ENCODE results near the gene FAH.

DNA sequence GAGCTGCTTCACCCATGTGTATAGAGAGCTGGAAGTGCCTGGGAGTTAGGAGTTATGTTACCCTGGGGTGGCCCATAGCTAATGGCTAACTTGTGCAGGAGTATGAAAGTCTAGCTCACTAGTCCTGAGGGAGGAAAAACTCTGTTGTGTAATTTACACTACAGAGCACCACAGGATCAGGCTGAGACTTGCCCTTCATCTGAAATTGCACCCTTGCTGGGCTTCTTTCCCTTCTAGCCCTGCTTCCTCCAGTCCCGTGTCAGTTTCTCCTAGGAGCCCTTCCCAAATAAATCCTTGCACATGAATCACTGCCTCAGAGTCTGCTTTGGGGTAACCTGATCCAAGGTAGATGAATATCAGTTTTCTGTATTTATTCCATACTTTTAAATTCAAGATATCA lies 59.2 kb downstream of the FAH start:
- no peak for TF ChIP-seq ZBTB8A (IDR thresholded peaks at IDR 0.05; ENCODE audit: partially characterized antibody)
- TF ChIP-seq, protein P1, sequence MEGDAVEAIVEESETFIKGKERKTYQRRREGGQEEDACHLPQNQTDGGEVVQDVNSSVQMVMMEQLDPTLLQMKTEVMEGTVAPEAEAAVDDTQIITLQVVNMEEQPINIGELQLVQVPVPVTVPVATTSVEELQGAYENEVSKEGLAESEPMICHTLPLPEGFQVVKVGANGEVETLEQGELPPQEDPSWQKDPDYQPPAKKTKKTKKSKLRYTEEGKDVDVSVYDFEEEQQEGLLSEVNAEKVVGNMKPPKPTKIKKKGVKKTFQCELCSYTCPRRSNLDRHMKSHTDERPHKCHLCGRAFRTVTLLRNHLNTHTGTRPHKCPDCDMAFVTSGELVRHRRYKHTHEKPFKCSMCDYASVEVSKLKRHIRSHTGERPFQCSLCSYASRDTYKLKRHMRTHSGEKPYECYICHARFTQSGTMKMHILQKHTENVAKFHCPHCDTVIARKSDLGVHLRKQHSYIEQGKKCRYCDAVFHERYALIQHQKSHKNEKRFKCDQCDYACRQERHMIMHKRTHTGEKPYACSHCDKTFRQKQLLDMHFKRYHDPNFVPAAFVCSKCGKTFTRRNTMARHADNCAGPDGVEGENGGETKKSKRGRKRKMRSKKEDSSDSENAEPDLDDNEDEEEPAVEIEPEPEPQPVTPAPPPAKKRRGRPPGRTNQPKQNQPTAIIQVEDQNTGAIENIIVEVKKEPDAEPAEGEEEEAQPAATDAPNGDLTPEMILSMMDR (IDR thresholded peaks at IDR 0.05 in 2 of 3, conservative IDR thresholded peaks at IDR 0.05 in 1 of 3; ENCODE audit: insufficient read depth in 2 of 3, low read depth in 1 of 3, low read length in 3 of 3) = no peak
- TF ChIP-seq, protein P2, sequence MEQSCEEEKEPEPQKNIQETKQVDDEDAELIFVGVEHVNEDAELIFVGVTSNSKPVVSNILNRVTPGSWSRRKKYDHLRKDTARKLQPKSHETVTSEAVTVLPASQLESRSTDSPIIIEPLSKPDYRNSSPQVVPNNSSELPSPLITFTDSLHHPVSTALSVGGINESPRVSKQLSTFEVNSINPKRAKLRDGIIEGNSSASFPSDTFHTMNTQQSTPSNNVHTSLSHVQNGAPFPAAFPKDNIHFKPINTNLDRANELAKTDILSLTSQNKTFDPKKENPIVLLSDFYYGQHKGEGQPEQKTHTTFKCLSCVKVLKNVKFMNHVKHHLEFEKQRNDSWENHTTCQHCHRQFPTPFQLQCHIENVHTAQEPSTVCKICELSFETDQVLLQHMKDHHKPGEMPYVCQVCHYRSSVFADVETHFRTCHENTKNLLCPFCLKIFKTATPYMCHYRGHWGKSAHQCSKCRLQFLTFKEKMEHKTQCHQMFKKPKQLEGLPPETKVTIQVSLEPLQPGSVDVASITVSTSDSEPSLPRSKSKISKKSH (CRISPR knock-in tag; IDR thresholded peaks at IDR 0.05) = no peak
- TF ChIP-seq, protein P3, sequence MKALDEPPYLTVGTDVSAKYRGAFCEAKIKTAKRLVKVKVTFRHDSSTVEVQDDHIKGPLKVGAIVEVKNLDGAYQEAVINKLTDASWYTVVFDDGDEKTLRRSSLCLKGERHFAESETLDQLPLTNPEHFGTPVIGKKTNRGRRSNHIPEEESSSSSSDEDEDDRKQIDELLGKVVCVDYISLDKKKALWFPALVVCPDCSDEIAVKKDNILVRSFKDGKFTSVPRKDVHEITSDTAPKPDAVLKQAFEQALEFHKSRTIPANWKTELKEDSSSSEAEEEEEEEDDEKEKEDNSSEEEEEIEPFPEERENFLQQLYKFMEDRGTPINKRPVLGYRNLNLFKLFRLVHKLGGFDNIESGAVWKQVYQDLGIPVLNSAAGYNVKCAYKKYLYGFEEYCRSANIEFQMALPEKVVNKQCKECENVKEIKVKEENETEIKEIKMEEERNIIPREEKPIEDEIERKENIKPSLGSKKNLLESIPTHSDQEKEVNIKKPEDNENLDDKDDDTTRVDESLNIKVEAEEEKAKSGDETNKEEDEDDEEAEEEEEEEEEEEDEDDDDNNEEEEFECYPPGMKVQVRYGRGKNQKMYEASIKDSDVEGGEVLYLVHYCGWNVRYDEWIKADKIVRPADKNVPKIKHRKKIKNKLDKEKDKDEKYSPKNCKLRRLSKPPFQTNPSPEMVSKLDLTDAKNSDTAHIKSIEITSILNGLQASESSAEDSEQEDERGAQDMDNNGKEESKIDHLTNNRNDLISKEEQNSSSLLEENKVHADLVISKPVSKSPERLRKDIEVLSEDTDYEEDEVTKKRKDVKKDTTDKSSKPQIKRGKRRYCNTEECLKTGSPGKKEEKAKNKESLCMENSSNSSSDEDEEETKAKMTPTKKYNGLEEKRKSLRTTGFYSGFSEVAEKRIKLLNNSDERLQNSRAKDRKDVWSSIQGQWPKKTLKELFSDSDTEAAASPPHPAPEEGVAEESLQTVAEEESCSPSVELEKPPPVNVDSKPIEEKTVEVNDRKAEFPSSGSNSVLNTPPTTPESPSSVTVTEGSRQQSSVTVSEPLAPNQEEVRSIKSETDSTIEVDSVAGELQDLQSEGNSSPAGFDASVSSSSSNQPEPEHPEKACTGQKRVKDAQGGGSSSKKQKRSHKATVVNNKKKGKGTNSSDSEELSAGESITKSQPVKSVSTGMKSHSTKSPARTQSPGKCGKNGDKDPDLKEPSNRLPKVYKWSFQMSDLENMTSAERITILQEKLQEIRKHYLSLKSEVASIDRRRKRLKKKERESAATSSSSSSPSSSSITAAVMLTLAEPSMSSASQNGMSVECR (CRISPR knock-in tag; IDR thresholded peaks at IDR 0.05) = no peak
- no peak for TF ChIP-seq RFX1 (IDR thresholded peaks at IDR 0.05)
- no peak for TF ChIP-seq ELF4 (CRISPR knock-in tag; IDR thresholded peaks at IDR 0.05)
- no peak for TF ChIP-seq ZNF586 (CRISPR knock-in tag; conservative IDR thresholded peaks at IDR 0.05)
- TF ChIP-seq, protein P4, sequence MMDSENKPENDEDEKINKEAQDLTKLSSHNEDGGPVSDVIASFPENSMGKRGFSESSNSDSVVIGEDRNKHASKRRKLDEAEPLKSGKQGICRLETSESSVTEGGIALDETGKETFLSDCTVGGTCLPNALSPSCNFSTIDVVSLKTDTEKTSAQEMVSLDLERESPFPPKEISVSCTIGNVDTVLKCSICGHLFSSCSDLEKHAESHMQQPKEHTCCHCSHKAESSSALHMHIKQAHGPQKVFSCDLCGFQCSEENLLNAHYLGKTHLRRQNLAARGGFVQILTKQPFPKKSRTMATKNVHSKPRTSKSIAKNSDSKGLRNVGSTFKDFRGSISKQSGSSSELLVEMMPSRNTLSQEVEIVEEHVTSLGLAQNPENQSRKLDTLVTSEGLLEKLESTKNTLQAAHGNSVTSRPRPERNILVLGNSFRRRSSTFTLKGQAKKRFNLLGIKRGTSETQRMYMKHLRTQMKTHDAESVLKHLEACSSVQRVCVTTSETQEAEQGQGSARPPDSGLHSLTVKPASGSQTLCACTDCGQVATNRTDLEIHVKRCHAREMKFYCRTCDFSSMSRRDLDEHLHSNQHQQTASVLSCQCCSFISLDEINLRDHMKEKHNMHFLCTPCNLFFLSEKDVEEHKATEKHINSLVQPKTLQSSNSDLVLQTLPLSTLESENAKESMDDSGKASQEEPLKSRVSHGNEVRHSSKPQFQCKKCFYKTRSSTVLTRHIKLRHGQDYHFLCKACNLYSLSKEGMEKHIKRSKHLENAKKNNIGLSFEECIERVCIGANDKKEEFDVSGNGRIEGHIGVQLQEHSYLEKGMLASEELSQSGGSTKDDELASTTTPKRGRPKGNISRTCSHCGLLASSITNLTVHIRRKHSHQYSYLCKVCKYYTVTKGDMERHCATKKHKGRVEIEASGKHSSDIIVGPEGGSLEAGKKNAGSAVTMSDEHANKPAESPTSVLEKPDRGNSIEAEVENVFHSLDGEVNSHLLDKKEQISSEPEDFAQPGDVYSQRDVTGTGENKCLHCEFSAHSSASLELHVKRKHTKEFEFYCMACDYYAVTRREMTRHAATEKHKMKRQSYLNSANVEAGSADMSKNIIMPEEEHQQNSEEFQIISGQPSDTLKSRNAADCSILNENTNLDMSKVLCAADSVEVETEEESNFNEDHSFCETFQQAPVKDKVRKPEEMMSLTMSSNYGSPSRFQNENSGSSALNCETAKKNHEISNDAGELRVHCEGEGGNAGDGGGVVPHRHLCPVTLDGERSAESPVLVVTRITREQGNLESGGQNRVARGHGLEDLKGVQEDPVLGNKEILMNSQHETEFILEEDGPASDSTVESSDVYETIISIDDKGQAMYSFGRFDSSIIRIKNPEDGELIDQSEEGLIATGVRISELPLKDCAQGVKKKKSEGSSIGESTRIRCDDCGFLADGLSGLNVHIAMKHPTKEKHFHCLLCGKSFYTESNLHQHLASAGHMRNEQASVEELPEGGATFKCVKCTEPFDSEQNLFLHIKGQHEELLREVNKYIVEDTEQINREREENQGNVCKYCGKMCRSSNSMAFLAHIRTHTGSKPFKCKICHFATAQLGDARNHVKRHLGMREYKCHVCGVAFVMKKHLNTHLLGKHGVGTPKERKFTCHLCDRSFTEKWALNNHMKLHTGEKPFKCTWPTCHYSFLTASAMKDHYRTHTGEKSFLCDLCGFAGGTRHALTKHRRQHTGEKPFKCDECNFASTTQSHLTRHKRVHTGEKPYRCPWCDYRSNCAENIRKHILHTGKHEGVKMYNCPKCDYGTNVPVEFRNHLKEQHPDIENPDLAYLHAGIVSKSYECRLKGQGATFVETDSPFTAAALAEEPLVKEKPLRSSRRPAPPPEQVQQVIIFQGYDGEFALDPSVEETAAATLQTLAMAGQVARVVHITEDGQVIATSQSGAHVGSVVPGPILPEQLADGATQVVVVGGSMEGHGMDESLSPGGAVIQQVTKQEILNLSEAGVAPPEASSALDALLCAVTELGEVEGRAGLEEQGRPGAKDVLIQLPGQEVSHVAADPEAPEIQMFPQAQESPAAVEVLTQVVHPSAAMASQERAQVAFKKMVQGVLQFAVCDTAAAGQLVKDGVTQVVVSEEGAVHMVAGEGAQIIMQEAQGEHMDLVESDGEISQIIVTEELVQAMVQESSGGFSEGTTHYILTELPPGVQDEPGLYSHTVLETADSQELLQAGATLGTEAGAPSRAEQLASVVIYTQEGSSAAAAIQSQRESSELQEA (IDR thresholded peaks at IDR 0.05; ENCODE audit: low read depth) = no peak
- TF ChIP-seq GABPA (tag; conservative IDR thresholded peaks at IDR 0.05; ENCODE audit: low read depth) = no peak
- no peak for TF ChIP-seq FOS (IDR thresholded peaks at IDR 0.05; ENCODE audit: extremely low read depth, insufficient read length)
- no peak for TF ChIP-seq ZC3H4 (CRISPR knock-in tag; IDR thresholded peaks at IDR 0.05; ENCODE audit: borderline replicate concordance)

Measured in K562 (cell line).